HG02623 (cell line): ENCODE data around the gene OOSP3.
"Not testable (repeated sequence)": the region's sequence is repeated elsewhere in the genome, so short reads cannot be mapped to it uniquely, and the experiment has no call there.

Source experiments
- ATAC-seq: cut with Tn5 transposase; IDR thresholded peaks from one replicate; pipeline ENCODE4 v1.9.1; 2021; ENCODE audit warnings: moderate library complexity; ENCODE audit not compliant: unreplicated experiment

OOSP3 gene, protein sequence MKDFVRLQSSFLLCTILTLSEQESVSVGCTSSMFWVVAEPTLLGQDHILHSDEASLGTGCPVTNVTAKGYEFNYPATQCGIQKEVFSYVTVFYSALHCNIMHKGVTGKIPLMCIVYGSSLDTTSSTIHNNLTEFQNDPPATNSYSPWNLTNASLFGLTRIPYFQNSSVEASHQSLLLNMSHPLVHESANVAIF

DNA sequence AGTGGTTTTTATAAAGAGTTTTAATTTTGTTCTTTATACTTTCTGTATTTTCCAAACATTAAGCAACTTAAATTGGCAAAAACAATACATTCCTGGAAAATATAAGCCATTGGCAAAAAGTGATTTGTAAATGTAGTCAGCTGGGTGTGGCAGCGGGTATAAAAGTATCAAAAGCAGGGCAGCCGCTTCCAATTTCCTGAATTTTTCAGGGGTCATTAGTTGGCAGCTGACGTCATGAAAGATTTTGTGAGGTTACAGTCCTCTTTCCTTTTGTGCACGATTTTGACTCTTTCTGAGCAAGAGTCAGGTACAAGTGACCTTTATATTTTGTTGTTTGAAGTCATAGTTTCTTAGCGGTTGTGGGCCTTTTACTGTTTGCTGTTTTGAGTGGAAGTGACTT is at the start of gene OOSP3:
Gene OOSP3 (plus strand): TSS at position 208 of the 400 bp plus-strand sequence. CDS start 27 bp downstream, at position 235.
- no peak for ATAC-seq

DNA sequence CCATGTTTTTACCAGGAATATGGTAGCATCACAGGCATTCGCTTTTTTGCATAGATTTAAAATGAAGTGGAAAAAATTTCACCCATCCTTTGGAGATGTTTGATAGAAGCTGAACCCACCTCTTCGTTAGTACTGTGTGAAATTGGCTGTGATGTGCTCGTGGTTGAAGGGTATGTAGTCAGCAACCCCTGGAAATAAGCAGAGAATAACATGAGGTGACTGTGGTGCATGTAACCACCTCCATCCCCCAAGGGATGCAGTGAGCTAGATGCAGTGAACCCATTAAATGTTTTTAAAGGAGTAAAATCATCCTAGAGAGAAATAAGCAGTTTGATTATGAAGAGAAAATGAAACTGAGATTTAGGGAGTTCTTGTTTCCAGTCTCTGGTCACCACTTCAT is 49.2 kb upstream of the OOSP3 start:
- ATAC-seq = no peak

DNA sequence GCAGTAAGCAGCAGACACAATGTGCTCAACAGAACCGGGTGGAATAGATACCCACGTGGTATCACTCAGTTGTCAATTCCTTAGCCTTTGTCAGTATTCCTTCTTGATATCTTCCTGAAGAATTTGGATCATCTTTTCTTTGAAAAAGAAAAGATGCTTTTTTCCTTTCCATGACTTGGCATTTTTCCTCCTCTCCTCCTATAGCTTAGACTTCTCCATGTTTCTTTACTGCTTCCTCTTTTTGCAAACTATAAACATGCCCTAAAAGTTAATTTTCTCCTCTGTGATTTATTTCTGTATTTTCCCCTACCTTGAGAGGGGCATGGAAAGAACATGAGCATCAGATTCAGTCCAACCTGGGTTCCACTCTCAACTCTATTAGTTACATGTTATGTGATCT is 45.0 kb upstream of the OOSP3 start:
- no peak for ATAC-seq

DNA sequence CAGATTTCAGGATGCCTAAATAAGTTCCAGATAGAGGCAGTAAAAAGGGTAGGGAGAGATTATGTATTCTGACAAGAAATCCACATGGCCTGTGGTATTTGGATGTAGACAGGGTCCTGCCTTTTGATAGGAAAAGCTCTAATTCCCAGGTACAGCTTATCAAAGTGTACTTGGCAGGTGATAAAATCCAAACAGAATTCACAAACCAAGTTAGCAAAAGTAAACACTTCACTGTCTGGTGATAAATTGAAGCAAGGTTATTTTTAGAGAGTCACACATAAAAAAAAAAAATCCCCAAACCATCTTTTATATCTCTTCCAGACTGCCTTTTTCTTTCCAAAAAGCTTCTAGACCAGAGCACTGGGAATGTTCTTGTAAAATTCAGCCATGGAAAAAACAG is 39.0 kb upstream of the OOSP3 start:
- ATAC-seq = no peak

DNA sequence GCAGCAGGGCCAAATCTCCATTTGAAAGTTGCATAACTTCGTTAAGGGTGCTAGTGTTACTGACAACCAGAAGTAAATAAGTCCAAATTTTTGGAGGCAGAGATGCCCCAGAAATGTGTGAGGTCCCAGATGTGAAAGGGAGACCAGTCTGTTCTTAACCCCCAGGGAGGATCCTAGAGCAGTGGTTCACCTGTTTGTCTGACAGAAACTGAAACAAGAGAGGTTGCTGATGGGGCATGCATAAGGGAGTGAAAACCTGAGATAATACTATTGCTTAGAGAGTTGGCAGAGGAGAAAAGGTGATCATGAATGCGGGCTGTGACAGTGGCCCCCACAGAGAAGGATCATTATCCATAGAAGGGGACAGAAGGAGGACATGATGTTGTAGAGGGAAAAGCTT is 37.1 kb upstream of the OOSP3 start:
- ATAC-seq = peak; percentile 45

DNA sequence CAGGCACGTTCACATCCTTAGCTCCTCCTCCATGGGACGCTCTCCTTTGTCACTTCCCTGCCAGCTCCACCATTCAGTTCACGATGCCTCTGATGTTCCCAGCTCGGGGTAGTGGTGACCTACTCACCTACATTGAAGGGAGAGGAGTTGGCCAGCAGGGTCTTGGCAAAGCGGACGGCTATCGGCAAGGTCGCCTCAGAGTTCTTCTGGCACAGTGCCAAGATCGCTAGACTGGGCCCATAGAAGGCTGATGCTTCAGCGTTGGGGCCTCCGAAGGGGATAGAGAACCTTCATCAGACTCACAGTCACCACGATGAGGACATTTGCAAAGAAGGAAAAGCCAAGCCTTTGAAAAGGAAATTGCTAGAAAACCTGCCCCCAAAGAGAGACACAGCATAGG is 36.3 kb upstream of the OOSP3 start:
- no peak for ATAC-seq

DNA sequence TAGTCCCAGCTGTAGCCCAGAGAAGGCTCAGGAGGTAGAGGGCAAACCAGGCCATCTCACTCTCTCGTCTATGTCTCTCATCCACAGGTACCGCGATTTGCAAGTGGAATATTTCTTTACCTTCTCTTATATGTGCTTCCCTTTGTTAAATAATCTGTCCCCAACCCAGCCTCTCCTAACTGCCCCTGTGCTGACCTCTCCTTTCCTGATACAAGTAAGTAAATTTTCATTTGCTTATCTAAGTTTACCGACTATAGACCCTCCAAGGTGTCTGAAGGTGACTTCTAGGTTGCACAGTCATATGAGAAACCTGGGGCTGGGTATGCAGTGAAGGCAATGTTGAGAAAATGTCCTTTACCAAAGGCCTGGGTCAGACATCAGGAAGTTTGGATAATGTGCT is 33.2 kb upstream of the OOSP3 start, which contains the start of gene CBLIF:
Gene CBLIF (minus strand): TSS at position 101 of the 400 bp plus-strand sequence. CDS start 46 bp downstream, at position 55.
- ATAC-seq = no peak

DNA sequence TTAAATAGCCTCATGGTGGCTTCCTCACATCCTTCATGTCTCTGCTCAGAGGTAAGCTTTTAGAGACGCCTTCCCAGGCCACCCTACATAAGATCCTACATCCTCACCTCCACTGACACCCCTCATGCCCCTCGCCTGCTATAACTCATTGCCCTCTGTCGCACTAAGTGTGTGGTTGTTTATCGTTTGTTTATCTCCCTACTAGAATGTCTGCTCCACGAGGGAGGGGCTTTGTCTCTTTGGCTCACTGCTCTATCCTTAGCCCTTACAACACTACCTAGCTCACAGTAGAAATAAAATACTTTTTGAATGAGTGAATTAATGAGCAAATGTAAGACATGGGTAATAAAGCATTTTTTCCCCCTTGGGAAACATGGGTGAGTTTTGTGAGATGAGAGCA is 32.0 kb upstream of the OOSP3 start:
- no peak for ATAC-seq

DNA sequence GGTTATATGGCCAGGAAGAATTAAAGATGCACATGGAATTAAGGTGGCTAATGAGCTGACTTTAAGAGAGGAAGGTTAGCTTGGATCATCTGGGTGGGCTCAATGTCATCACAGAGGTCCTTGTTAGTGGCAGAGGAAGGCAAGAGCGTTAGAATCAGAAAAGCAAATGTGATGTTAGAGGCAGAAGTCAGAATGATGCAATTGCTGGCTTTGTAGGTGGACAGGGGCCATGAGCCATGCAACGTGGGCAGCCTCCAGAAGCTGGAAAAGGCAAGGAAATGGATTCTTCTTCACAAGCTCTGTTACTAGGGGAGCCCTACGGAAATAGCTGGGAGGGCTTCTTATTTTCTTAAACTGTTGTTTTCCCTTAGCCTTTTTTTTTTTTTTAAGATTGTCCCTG is 31.0 kb upstream of the OOSP3 start:
- no peak for ATAC-seq

DNA sequence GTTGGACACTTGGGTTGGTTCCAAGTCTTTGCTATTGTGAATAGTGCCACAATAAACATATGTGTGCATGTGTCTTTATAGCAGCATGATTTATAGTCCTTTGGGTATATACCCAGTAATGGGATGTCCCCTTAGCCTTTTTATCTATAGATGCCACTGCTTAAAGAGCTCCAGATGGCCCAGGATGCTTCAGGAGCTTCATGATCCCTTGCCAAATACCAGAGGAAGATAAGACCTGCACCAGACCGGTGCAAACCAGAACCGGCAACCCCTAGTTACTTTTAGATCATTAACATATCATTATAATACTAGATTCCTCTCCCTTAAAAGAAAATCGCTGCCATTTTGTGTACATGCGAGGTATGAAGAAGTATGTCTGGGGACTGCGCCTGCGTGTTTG is 30.1 kb upstream of the OOSP3 start:
- ATAC-seq = not testable (repeated sequence)

DNA sequence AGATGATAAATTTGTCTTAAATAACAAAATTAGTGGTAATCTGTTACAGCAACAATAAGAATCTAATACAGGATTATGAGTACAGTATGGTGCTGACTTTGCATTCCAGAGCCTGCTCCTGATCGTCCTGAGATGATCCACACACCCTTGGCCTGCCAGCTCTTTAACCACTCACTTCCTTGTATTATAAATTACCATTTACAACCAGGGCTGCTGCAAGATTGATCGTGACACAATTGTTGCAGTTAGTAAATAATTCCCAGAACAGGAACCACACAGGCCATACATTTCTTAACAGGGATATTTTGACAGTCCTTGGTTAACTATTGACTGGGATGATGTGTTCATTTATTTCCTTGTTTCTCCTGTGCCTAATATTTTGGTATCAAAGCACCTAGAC is 29.5 kb upstream of the OOSP3 start:
- ATAC-seq = no peak

DNA sequence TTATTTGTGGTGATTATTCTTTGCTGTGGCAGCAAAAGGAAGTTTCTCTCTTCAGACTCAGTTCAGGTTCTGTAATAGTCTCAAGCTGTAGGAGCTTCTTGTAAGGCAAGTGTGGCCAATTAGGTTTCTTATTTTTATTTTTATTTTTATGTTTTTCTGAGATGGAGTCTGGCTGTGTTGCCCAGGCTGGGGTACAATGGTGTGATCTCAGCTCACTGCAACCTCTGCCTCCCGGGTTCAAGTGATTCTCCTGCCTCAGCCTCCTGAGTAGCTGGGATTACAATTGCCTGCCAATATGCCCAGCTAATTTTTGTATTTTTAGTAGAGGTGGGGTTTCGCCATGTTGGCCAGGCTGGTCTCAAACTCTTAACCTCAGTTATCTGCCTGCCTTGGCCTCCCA is 29.0 kb upstream of the OOSP3 start:
- not testable (repeated sequence) for ATAC-seq

DNA sequence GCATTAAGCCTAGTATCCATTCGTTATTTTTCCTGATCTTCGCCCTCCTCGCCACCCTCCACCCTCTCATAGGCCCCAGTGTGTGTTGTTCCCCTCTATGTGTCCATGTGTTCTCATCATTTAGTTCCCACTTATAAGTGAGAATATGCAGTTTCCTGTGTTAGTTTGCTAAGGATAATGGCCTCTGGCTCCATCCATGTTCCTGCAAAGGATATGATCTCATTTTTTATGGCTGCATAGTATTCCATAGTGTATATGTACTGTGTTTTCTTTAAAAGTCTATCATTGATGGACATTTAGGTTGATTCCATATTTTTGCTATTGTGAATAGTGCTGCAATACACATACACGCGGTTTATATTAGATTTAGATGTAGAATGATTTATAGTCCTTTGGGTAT is 27.2 kb upstream of the OOSP3 start:
- not testable (repeated sequence) for ATAC-seq

DNA sequence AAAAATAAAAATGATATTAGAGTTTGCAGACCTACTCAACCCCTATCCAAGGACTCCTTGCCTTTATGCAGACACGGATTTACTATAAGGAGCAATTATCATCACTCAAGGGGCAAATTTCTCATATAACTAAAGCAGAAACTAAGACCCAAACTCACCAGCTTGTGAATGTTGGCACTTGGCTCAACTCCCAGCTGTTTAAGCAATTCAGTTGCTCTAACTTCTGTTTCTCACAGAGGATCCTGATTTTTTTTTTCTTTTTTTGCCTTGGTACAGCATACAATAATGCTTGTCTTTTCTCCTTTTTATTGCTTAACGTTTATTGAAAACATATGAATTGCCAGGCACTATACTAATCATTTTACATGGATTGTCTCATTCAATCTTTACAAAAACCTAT is 23.7 kb upstream of the OOSP3 start:
- ATAC-seq = no peak

DNA sequence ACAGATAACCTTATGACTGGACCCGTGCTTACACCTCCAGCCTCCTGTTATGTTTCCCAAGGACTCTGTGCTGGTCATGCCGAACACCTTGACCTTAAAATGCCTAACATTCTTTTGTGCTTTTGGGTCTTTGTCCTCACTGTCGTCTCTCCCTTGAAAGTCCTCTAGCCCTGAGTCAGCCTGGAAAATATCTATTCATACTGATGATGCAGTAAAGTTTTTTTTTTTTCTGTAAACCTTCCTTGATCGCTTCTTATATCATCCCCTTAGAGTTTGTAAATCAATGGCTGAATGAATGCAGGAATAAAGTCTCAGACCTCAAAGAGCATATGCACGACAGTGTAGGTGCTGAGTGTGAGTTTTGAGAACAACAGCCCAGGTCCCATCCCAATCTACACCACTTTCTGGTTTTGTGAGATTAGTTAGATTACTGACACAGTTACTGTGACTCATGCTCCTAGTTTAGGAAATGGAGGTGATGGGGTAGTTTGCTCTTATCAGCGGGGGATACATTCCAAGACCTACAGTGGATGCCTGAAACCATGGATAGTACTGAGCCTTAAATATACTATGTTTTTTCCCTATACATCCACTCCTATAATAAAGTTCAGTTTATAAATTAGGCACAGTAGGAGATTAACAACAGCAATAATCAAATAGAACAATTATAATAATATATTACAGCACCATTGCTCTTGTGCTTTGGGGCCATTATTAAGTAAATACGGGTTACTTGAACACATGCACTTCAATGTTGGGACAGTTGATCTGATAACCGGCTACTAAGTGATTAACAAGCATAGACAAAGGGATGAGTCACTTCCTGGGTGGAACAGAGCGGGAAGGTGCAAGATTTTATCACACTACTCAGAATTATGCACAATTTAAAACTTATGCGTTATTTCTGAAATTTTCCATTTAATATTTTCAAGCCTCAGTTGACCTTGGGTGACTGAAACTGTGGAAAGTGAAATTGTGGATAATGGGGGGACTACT is 20.8 kb upstream of the OOSP3 start:
- no peak for ATAC-seq

DNA sequence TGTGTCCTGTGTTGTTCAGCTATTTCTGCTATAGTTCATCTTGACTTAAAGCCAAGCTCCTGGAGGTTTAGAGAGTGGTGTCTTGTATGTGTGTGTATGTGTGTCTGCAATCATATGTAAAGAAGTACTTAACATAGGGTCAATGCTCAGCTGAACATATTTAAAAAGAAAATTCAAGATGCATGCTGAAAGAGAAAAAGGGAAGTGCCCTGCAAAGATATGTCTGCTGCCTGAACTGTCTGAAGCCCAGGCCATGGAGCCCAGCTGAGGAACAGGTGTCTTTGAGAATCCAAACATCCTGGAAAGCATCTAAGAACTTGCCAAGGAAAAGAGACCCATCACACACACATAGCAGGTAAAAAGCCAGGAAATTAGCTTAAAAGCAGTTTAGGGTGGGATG is 18.9 kb upstream of the OOSP3 start:
- no peak for ATAC-seq

DNA sequence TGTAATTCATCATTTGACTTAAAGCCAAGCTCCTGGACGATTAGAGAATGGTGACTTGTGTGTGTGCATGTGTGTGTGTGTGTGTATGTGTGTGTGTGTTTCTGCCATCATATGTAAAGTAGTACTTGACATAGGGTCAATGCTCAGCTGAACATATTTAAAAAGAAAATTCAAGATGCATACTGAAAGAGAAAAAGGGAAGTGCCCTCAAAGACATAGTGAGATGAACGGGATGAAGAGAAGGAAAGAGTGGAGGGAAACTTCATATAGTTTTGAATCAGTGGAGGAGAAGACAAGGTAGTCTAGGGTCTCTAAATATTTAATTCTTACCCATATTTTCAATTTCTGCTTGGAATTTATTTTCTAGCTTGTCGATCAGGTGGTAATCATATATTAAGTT is 16.3 kb upstream of the OOSP3 start:
- no peak for ATAC-seq

DNA sequence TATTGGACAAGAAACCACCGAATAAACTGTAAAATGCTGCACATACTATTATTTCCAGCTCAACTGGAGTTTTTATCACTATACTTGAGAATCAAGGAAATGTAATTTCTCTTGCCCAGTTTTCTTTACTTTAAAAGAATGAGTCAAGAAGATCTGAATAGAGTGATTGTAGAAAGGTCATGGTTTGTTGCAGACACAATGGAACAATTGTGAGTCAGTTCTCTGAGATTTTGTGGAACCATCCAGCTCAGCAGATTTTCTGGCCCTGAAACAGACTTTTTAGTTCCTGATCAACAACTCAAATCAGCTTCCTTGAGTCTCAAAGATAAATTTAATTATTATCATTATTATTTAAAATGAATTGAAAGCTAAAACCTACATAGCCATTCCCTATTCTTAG is 13.6 kb upstream of the OOSP3 start:
- ATAC-seq = no peak

DNA sequence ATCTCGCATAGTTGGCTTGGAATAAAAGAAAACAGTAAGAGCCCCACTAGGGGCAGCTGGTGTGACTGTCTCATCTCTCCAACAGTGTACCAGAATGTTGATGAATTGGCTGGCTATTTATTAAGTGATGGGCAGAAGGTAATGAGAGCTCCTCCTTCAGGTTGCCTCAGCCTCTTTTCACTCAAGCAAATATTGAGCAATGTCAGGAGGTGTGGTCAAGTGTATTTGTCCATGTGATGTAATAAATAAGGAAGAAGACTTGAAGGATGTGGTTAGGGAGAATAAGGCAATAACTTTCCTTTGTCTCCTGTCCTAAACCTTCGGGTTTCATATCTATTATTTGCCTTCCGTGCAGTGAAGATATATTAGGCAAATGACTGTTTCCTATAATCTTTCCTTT is 12.2 kb upstream of the OOSP3 start, which contains the start of gene TCN1:
Gene TCN1 (minus strand): TSS at position 91 of the 400 bp plus-strand sequence. CDS start 17 bp downstream, at position 74.
- ATAC-seq = no peak

DNA sequence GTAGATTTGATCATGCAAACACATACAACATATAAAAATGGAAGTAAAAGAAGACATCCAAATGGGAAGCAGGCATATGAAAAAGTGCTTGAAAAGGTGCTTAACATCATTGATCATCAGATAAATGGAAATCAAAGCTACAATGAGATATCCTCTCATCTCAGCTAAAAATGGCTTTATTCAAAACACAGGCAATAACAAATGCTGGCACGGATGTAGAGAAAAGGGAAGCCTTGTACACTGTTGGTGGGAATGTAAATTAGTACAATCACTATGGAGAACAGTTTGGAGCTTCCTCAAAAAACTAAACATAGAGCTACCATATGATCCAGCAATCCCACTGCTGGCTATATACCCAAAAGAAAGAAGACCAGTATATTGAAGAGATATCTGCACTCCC is 11.7 kb upstream of the OOSP3 start:
- ATAC-seq = no peak

DNA sequence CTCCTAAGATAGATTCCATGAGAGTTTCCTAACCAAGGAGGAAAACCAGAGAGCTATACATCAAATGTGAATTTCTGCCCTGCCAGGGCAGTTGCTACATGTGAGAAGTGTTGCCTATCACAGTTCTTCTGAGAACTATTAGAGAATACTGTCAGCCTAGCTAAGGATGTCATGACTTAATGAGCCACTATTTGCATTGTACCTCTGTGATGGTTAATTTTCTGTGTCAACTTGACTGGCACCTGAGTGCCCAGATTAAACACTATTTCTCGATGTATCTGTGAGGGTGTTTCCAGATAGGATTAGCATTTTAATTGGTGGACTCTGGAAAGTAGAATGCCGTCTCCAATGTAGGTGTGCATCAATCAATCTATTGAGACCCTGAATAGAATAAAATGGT is 10.6 kb upstream of the OOSP3 start:
- ATAC-seq = no peak

DNA sequence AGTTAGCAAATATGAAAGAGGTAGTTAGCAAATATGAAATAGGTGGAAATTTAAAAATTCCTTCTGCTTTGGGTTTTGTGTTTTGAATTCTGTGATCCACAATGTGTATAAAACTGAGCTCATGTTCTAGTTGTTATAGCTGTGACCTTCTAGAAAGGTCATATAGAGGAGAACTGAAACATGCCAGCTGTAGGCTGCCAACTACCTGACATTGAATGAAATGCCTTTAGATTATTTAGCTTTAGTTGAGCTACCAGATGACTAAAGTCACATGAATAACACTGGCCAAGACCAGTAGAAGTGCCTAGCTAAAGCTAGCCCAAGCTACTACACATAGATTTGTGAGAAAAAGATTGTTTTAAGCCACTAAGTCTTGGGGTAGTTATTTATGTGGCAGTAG is 6.5 kb upstream of the OOSP3 start:
- no peak for ATAC-seq
